NCI-H748 (cell line): ENCODE results near the gene ABCC10.
A peak's percentile ranks its signal among the peaks of the same experiment; 100 is the strongest.
"Not testable (repeated sequence)": the region's sequence is repeated elsewhere in the genome, so short reads cannot be mapped to it uniquely, and the experiment has no call there.

Experiments
- DNase-seq: peaks from one replicate; lab custom pipeline; 2025; ENCODE audit not compliant: unreplicated experiment; lab: John Stamatoyannopoulos, UW

ABCC10 gene, protein sequence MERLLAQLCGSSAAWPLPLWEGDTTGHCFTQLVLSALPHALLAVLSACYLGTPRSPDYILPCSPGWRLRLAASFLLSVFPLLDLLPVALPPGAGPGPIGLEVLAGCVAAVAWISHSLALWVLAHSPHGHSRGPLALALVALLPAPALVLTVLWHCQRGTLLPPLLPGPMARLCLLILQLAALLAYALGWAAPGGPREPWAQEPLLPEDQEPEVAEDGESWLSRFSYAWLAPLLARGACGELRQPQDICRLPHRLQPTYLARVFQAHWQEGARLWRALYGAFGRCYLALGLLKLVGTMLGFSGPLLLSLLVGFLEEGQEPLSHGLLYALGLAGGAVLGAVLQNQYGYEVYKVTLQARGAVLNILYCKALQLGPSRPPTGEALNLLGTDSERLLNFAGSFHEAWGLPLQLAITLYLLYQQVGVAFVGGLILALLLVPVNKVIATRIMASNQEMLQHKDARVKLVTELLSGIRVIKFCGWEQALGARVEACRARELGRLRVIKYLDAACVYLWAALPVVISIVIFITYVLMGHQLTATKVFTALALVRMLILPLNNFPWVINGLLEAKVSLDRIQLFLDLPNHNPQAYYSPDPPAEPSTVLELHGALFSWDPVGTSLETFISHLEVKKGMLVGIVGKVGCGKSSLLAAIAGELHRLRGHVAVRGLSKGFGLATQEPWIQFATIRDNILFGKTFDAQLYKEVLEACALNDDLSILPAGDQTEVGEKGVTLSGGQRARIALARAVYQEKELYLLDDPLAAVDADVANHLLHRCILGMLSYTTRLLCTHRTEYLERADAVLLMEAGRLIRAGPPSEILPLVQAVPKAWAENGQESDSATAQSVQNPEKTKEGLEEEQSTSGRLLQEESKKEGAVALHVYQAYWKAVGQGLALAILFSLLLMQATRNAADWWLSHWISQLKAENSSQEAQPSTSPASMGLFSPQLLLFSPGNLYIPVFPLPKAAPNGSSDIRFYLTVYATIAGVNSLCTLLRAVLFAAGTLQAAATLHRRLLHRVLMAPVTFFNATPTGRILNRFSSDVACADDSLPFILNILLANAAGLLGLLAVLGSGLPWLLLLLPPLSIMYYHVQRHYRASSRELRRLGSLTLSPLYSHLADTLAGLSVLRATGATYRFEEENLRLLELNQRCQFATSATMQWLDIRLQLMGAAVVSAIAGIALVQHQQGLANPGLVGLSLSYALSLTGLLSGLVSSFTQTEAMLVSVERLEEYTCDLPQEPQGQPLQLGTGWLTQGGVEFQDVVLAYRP (N-terminal part only)

DNA sequence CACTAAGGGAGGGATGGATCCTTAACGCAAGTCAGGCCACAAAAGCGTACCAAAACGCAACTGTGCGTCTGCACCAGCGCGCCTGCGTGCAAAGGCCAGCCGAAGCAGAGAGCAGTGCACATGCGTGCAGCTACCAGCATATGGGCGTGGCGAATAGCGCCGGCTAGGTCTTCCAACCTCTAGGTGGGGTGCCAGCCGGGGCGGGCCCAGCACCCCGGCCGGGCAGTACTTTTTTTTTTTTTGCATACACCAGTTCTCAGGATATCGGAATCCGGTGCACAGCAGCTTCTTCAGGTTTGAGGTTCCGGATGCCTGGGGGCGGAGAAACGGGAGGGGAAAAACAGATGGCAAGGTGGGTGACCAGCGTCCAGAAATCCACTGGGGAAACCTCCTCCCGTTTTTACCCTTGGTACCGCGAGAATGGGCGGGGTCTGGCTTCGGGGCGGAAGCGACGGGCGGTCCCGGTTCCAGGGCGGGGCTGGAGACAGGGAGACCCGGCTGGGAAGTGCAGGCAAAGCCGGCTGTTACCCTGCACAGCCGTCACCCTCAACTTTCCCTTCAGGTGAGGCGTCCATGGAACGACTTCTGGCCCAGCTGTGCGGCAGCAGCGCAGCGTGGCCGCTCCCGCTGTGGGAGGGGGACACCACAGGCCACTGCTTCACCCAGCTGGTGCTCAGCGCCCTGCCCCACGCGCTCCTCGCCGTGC, at the start of gene ABCC10:
TSS of gene ABCC10 (plus strand) at position 136 of the 706 bp plus-strand sequence. CDS start at position 574, 438 bp downstream.
- peak; percentile 98 for DNase-seq

DNA sequence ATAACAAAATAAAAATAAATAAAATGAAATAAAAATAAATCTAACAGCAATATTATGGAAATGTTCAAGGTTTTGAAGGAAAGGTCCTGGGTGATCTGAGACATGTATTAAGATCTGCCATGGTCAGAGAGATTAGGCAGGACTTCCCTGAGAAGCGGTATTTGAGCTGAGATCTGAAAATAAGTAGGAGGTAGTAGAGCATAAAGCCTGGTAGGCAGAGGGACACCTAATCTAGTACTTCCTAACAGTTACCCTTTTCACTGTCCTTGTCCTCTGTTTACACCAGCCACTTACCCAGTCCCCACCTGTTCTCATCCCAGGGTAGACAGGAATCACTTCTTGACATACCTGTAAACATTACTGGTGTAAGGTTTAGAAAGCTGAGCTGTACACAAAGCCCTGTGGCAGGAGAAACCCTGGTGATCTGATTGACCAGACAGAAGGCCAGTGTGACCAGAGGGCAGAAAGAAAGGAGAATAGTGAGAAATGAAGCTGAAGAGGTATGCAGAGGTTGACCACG, 49.6 kb upstream of the ABCC10 start:
- no peak for DNase-seq

DNA sequence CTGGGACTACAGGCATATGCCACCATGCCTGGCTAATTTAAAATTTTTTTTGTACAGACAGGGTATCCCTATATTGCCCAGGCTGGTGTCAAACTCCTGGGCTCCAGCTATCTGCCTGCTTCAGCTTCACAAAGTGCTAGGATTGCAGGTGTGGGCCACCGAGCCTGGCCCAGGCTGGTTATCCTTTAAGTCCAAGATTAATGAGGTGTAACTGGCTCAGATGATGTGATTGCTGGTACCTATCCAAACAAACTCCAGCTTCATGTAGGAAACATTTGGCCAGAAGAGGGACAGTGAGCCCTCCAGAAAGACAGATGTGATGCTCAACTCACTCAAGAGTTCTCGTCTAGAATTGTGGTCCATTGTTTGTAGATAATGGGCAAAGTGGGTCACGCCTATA, 48.7 kb upstream of the ABCC10 start:
- DNase-seq: no peak

DNA sequence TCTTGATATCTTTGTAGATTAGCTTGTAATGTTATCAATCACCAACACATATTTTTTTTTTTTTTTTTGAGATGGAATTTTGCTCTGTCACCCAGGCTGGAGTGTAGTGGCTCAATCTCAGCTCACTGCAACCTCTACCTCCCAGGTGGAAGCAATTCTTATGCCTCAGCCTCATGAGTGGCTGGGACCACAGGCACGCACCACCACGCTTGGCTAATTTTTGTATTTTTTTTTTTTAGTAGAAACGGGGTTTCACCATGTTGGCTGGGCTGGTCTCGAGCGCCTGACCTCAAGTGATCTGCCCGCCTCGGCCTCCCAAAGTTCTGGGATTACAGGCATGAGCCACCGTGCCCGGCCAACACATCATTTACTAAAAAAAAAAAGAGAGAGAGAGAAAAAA, 46.5 kb upstream of the ABCC10 start:
- DNase-seq: not testable (repeated sequence)

DNA sequence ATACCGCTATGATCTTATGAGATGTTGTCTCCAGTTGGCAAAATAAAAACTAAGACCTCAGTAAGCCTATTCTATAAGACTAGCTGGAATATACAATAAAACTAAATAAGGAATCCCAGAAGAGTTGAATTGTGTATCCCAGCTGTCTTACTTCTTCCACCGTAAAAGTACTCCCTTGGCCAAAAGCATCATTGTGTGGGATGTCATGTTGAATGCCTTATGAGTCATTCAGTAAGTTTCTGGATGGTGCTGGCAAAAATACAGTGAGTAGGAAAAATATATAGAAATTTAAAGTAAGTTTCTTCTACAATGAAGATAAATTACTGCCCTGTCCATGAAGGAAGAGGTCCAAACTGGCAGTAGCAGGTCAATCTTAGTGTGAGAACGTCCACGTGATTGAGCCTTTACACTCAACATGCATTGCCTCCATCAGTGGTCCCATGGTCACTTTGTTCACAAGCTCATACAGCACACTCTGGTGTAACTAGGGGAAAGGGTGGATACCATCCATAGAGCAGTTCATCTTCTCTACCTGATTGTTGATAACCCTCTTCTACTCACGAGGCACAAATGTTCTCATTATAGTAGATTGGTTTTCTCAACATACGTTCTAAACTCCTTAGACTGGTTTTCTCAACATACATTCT, 44.2 kb upstream of the ABCC10 start:
- DNase-seq: no peak

DNA sequence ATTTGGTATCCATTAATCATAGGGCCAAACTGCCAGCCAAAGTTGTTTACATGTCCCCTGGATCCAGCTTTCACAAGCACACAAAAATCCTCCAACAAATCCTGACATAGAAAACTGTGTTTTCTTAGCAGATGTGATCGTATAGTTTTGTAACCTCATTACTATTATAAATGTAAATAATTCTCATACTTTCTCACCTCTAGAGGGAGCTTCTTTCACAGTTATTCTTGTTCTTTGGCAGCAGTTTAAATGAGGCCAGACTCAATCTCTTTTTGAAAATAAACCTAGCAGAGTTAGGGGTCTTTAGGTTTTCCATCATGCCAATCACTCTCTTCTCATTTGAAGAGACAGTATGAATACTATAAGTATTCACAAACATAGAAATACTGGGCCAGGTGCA, 40.8 kb upstream of the ABCC10 start:
- peak; percentile 71 for DNase-seq

DNA sequence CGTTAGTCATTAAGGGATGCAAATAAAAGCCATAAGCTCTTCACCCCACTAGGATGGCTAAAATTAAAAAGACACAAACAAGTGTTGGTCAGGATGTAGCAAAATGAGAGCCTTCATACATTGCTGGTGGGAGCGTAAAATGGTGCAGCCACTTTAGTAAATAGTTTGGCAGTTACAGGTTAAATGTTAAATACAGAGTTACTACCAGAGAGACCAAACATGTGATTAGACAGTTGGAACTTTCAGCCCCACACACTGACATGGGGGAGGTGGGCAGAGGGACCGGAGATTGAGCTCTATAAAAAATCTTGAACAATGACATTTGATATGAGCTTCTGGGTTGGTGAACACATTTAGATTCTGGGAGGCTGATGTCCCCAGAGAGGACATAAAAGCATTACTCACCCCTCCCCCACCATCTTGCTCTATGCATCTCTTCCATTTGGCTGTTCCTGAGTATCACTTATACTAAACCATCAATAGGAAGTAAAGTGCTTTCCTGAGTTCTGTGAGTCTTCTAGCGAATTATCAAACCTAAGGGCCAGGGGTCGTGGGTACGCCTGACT, 37.5 kb upstream of the ABCC10 start:
- no peak for DNase-seq

DNA sequence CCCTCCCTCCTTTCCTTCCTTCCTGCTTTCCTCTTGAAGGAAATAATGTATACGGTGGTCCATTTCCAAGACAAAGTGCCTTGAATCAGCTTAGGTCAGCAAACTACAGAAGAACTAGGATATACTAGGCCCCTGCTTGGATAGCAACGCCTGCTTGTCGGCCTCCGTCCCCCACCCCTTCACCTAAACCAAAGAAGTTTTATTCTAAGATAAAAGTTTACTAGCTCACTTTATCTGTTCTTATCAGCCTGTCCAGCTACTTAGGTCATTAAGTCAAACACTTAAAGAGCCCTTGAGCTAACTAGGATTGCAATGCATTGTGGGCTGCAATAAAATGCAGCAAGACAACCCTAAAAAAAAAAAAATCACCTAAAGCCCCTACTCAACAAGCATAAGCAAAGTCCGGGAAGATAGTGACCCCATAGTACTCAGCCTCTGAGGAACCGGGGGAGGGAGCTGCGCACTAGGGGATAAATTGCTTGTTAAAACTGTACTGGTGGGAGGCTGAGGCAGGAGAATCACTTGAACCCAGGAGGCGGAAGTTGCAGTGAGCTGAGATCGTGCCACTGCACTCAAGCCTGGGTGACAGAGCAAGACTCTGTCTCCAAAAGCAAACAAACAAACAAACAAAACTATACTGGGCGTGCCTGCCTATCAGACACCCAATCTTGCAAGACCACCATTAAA, 36.4 kb upstream of the ABCC10 start:
- not testable (repeated sequence) for DNase-seq

DNA sequence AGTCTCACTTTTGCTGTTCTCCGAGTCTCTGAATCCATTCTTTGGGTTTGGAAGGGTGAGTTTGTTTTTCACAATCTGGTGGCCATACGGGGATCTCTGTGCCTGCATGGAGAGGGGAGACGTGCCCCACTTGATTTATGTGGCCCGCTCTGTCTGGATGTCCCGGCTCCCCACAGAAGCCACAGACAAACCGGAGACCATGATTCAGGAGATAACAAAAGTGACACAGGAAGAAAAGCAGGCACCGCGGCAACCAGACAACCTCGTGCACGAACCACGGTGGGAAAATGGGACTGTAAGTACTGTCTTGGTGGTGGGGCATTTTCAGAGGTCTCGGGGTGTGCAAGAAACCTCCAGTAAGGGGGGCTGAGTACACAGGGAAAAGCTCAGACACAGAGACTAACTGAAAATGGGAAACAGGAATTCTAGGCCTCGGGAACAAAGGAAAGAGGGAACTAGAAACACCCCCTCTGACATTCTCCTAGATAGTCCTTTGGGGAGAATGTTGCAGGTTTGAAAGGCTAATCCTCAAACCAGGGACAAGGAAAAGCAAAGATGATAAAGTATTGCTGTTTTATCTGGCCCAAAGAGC, 35.8 kb upstream of the ABCC10 start:
- DNase-seq: no peak

DNA sequence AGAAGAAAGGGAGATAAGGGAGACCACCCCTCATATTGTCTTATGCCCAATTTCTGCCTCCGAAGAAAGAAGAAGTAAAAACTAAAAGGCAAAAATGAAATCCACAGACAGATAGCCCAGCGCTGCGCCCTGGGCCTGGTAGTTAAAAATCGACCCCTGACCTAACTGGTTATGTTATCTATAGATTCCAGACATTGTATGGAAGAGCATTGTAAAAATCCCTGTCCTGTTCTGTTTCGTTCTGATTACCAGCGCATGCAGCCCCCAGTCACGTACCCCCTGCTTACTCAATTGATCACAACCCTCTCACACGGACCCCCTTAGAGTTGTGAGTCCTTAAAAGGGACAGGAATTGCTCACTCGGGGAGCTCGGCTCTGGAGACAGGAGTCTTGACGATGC, 34.2 kb upstream of the ABCC10 start:
- DNase-seq: not testable (repeated sequence)

DNA sequence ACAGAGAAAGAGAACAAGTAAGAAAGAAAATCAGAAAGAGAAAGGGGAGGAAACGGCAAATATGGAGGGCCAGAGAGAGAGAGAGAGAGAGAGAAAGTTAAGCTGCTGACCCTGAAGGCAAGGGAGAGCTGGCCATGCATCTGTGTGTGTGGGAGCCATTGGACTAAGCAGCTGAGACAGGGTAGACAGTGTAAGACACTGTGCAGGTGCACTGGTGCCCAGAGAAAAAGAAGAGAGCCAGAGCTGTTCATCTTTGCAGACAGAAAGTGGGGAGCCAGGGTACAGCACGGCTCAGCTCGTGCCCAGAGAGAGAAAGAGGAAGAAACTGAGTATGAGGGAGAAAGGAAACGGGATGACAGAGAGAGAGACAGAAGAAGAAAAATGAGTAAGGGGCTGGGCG, 33.7 kb upstream of the ABCC10 start:
- DNase-seq: no peak

DNA sequence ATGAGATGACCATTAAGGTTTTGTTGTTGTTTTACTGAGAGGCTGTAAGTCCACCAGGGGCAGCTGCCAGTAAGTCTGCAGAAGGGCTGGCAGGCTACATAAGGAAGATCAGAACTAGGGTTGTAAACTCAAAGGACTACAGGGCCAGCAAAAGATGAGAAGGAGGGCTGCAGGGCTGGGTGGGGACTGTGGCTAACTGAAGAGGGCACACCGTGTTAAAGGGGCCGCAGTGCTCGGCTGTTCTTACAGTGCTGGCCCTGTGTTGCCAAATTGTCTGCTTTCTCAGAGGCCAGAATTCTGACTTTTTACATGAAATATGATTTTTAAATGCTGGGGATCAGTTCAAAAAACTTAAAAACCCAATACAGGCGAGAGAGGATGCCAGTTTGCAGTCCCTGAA, 32.4 kb upstream of the ABCC10 start:
- no peak for DNase-seq

DNA sequence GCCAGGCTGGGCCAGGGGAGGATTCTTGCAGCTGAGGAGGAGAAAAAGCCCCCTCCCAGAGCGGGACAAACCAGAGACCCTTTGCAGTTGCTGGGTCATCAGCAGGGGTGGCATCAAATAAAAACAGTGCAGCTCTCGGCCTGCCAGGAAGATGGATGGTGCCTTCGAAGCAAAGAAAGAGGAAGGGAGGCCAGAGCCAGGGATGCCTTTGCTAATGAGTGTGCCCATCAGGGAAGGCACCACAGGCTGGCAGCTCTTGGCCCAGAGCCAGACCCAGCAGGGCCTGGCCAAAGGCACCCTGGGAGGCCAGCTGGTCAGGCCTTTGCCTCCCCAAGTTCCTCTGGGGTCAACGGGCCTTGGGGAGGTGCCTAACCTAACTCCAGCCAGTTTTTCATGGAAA, 31.6 kb upstream of the ABCC10 start:
- DNase-seq: no peak

DNA sequence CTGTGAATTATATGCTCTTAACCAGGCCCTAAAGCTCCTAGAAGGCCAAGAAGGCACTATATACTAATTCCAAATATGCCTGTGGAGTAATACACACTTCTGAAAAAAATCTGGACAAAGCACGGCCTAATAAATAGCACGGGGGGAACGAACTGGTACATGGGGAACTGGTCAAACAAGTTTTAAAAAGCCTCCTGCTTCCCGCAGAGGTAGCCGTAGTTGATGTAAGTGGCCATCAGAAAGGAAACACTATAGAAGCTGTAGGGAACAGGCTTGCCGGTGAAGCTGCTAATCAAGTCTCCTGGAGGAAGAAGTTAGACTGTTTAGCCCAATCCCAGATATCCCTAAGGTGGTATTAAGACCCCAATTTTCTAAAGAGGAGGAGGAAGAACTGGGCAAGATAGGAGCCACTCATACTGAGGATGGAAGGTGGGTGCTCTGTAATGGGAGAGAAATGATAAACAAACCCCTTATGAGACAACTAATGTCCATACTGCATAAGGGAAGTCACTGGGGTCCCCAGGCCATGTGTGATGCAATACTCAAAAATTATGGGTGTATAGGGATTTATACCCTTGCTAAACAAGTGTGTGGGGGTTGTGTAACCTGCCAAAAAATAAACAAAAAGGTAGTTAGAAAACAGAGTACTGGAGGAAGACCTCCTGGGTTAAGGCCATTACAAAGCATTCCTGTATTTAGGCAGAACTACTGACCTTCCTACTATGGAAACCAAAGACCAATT, 30.8 kb upstream of the ABCC10 start:
- DNase-seq: peak; percentile 92

DNA sequence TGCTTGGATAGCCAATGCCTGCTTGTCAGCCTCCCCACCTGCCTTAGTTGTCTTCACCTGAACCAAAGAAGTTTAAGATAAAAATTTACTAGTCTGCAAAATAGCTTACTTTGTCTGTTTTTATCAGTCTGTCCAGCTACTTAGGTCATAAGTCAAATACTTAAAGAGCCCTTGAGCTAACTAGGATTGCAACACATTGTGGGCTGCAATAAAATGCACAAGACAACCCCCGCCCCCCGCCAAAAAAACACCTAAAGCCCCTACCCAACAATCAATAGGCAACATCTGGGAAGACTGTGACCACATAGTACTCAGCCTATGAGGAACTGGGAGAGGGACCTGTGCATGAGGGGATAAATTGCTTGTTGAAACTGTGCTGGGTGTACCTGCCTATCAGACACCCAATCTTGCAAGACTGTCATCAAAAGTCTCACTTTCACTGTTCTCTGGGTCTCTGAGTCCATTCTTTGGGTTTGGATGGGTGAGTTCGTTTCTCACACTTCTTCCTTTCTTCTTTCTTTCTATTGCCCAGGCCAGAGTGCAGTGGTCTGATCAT, 27.3 kb upstream of the ABCC10 start:
- DNase-seq: no peak

DNA sequence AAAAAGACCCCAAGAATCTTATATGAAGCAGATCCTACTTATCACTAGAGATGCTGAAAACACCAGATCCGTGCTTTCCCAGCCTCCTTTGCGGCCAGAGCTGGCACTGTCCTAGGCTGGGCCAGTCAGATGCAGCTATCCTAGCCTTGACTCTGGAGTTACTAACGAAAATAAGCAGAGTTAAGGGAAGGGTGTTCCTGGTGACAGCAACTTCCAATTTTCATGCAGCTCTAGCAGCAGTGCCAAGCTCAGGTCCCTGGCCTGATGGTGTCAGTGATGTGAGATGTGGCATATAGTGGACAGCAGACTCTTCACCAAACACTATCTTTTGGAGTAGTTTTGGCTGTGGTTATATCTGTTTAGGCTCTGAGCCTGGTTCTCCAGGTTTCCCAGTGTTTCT, 25.6 kb upstream of the ABCC10 start:
- no peak for DNase-seq

DNA sequence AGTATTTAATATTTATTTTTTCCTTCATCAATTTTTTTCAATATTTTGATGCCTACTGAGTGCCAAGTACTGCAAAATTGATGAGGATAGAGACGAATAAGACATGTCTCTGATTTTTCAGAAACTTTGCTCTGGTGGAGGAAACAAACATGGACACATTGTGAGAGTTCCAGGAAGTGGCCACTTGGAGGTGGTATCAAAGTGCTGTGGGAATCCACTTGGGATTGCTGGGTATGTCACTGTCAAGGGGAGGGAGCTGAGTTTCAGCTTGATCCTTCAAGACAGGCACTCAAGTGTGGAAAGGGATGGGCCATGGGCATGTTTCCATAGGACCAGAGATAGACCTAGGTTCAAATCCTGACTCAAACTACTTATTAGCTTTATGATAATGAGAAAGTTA, 24.5 kb upstream of the ABCC10 start:
- DNase-seq: no peak

DNA sequence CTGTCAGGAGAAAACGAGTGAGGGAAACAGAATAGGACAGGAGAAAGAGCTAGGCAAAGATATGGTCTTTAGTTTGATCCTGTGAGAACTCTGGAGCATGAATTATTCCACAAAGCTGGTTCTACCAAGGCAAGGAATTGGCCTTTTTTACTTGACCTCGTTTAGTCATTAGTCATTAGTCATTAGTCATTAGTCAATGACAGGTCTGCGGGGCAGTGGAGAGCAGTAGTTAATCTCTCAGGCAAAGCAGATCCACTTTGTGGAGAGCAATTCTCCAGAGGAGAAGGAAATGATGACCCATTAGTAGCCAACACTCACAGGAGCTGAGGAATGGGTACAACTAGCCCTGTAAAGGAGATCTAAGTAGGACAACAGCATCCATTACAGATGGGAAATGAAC, 22.0 kb upstream of the ABCC10 start:
- DNase-seq: no peak
